GM06990 (cell line): ENCODE measurements around the gene ATG10.
"Not testable (repeated sequence)": the region's sequence is repeated elsewhere in the genome, so short reads cannot be mapped to it uniquely, and the experiment has no call there.

Source experiments
- DNase-seq: peaks from one replicate; pipeline ENCODE4 v3.0.0-alpha.2; 2011; ENCODE audit not compliant: insufficient read length; ENCODE audit errors: extremely low read depth
- H3K27me3 ChIP-seq: replicated peaks from 2 replicates; pipeline ENCODE4 v1.6.0; 2011; ENCODE audit warnings: low read length; ENCODE audit not compliant: control insufficient read depth, insufficient read depth
- H3K36me3 ChIP-seq: 2 replicates; pipeline ENCODE4 v1.5.1; 2011; ENCODE audit warnings: low read length; ENCODE audit not compliant: control insufficient read depth, insufficient read depth
- H3K4me3 ChIP-seq: replicated peaks from 2 replicates; pipeline ENCODE4 v1.5.1; 2011; ENCODE audit warnings: low read depth, mild to moderate bottlenecking, control low read depth, low read length
- TF ChIP-seq, protein P1 (sequence below): IDR thresholded peaks from 2 replicates; pipeline ENCODE4 v1.5.1; 2011; ENCODE audit warnings: low read length, control low read depth, mild to moderate bottlenecking, inconsistent platforms; ENCODE audit not compliant: insufficient read depth, poor library complexity, severe bottlenecking

ATG10 gene

DNA sequence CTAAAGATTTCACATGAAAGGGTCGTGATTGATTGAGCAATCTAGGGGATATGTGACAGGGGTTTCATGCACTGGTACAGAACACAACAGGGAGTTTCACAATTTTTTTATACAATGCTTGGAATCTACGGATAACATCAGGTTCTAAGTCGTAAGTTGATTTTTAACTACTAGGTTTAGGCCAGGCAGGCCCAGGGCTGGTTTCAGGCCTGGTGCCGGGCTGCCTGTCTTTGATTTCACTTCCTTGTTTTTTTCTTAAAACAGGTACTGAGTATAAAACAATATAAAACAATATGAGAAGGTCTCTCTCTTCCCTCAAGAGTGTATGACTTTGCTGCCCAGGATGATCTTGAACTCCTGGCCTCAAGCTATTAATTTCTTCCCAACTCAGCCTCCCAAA, 301.6 kb downstream of the ATG10 start:
- H3K27me3 ChIP-seq, H3K4me3 ChIP-seq, DNase-seq: not testable (repeated sequence)
- H3K36me3 ChIP-seq, result peaks cover 15% of the 10 kb centered on the region

DNA sequence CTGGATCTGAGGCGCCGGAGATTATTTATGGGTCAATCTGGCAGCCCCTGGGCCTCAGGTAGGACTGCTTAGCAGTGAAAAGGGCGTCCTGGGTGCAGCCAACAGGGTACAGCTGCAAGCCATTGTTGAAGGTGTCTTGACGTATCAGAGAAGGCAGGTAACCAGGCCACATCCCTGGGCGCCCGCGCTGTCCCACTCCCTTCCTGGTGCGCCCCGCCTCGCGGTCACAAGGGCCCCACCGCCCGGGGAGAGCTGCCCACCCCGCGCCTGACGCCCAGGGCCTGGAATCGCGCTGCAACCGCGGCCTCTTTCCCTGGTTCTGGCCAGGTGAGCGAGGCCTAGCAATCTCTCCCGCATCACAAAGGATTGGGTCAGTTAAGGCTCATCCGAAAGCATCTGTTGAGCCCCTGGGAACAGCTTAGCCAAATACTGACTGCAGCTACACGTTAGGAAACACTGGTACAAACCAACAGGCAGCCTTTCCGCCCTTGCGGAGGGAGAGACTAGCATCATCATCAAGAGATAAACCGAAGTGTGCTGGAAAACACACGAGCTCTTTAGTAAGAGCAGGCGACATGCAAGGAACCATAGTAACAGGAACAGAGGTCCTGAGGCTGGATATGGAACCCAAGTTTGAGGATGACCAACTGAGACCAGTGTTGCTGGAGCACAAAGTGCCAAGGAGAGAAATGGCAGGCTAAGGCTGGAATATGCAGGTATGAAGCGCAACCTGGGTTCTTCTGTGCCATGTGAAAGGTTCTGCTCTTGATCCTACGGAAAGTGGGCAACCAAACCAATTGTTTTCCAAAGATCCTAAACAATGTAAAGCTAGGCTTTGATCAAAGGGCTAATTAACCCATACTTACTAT, 302.8 kb downstream of the ATG10 start:
- H3K36me3 ChIP-seq, result peaks cover 15% of the 10 kb centered on the region

DNA sequence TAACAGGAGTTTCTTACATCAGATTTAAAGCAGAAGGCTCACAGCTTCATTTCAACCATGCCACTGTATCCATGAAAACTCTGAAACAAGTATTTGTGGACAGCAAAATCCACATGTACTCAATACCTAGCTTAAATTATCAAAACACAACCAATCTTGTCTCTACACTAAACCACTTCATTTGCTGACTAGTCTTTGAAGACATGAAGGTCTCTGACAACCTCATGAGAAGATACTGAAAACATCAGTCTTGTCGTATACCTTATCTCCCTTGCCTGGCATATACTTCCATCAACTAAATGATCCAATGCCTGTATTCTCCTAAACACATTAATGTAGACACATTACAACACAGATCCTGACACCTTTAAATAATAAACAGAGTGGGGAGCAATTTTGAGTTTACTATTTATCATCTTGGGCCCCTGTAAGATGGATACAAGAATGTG, 303.4 kb downstream of the ATG10 start:
- Histone ChIP-seq H3K27me3 (no peaks in the 10 kb centered on the region), H3K36me3 (peaks cover 15% of the 10 kb centered on the region), H3K4me3 (no peak overlapping the region)
- no peak for DNase-seq
- TF ChIP-seq, protein P1, sequence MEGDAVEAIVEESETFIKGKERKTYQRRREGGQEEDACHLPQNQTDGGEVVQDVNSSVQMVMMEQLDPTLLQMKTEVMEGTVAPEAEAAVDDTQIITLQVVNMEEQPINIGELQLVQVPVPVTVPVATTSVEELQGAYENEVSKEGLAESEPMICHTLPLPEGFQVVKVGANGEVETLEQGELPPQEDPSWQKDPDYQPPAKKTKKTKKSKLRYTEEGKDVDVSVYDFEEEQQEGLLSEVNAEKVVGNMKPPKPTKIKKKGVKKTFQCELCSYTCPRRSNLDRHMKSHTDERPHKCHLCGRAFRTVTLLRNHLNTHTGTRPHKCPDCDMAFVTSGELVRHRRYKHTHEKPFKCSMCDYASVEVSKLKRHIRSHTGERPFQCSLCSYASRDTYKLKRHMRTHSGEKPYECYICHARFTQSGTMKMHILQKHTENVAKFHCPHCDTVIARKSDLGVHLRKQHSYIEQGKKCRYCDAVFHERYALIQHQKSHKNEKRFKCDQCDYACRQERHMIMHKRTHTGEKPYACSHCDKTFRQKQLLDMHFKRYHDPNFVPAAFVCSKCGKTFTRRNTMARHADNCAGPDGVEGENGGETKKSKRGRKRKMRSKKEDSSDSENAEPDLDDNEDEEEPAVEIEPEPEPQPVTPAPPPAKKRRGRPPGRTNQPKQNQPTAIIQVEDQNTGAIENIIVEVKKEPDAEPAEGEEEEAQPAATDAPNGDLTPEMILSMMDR, result no peak

More for the DNA sequence above, 302.8 kb downstream of the ATG10 start:
- Histone ChIP-seq H3K27me3 (no peaks in the 10 kb centered on the region), H3K4me3 (no peak overlapping the region)
- peak; percentile 44 for DNase-seq
- TF ChIP-seq, protein P1, result no peak

DNA sequence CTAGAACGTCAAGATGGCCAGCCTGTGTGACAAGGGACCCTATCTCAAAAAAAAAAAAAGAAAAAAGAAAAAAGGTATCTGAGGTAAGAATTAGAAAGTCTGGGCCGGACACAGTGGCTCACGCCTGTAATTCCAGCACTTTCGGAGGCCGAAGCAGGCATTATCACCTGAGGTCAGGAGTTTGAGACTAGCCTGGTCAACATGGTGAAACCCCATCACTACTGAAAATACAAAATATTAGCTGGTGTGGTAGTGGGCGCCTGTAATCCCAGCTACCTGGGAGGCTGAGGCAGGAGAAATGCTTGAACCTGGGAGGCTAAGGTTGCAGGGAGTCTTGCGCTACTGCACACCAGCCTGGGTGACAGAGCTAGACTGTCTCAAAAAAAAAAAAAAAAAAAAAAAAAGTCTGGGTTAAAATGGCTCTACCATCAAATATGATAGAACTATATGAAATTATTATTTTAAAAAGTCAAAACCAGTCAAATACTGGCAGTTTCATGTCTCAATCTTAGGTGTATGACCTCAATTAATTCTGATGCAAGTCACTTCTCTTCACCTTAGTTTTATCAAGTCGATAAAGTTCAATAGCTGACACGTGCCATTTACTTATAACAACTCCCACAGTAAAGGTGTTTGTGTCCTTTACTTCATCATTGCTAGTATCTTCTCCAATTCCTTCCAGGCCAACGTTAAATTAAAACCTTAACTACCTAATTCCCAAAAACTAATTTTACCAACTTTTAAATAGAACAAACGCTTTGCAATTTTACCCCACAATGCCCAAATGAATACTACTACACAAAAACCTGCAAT, 305.2 kb downstream of the ATG10 start:
- H3K4me3 ChIP-seq, result peak overlapping the region; percentile 98
- TF ChIP-seq, protein P1, result no peak
- no peaks in the 10 kb centered on the region for H3K27me3 ChIP-seq
- H3K36me3 ChIP-seq, result peaks cover 15% of the 10 kb centered on the region
- no peak for DNase-seq

GRCh38 chr5:82277613-82277986, 305.8 kb downstream of the ATG10 start:
- Histone ChIP-seq H3K27me3 (no peaks in the 10 kb centered on the region), H3K36me3 (peaks cover 15% of the 10 kb centered on the region), H3K4me3 (peak overlapping the region; percentile 98)
- no peak for DNase-seq
- TF ChIP-seq, protein P1, result no peak
